MM.1S (cell line): ENCODE measurements around the gene UBE3B.

ENCODE experiments used
- EZH2 ChIP-seq: fragments of 300-600 bp; sonication (generic); optimal IDR thresholded peaks from 2 replicates; pipeline ENCODE3; 2017; ENCODE audit warnings: low read depth, mild to moderate bottlenecking, antibody characterized with exemption, low read length, mixed read lengths
- EZH2phosphoT487 ChIP-seq: fragments of 300-600 bp; sonication (generic); IDR thresholded peaks from 2 replicates; pipeline ENCODE4 v1.6.1; 2018; ENCODE audit warnings: antibody characterized with exemption, low read length
- TF ChIP-seq, protein P1 (sequence below): fragments of 300-600 bp; sonication (generic); IDR thresholded peaks from 2 replicates; pipeline ENCODE4 v1.5.1; 2016; ENCODE audit warnings: antibody characterized with exemption, low read length, mixed read lengths

DNA sequence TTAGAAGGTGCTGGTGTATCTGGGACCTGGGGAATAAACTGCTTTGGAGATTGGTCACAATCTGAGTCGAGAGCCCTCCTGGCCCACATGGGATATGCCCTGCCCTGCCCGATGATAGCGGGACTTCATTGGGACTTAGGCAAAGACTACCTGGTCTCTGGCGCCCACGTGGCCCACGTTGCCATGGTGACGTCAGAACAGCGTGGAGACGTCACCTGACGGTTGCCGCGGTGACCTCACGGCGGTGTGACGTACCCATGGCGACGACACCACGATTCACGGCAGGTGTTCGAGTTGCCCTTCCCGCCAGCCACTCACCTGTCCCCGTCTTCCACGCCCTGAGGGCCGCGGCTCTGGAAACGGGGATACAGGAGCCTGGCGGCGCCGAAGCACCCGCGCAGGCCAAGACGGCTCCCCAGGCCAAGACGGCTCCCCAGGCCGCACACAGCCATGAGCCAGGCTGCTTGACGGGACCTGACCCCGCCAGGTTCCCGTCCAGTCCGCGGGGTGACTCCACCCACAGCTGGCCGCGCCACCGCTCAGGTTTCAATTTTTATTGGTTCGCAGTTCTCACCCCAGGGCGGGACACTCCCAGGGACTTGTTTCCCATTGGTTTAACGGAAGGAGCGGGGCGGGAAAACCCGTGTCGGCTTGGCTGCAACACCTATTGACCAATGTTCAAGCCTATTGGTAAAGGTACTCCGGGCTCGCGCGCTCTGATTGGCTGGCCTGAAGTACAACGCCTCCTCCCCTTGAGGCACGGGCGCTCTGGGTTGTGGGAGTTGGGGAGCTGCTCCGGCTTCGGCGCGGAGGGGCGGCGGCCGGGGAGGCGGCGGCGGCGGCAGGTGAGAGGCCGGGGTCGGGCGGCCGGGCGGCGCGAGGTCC lies 95.8 kb downstream of the UBE3B start, which contains the start of the genes MMAB and MVK:
- TF ChIP-seq, protein P1, sequence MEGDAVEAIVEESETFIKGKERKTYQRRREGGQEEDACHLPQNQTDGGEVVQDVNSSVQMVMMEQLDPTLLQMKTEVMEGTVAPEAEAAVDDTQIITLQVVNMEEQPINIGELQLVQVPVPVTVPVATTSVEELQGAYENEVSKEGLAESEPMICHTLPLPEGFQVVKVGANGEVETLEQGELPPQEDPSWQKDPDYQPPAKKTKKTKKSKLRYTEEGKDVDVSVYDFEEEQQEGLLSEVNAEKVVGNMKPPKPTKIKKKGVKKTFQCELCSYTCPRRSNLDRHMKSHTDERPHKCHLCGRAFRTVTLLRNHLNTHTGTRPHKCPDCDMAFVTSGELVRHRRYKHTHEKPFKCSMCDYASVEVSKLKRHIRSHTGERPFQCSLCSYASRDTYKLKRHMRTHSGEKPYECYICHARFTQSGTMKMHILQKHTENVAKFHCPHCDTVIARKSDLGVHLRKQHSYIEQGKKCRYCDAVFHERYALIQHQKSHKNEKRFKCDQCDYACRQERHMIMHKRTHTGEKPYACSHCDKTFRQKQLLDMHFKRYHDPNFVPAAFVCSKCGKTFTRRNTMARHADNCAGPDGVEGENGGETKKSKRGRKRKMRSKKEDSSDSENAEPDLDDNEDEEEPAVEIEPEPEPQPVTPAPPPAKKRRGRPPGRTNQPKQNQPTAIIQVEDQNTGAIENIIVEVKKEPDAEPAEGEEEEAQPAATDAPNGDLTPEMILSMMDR, result no peak
- TF ChIP-seq EZH2 (no peak), EZH2phosphoT487 (no peak)
